Endothelial cell of umbilical vein (primary cell): ENCODE results near the gene MPL. TPM values are rescaled to one million over a fixed set of nuclear protein-coding genes. Genes with fewer than 3 reads are reported as not detected.

Experiments used
- BruUV-seq: library from RNA; stranded (reverse); fragments of 400-500 nt; replicated peaks from 2 replicates; lab custom pipeline; 2021; lab: Mats Ljungman, UMichigan
- CTCF ChIA-PET: fragments of 300-600, 350-600 bp; sonication (Branson Sonifier 250); formaldehyde crosslinking; loops from one replicate; lab custom pipeline; 2021; ENCODE audit warnings: antibody characterized with exemption, inconsistent platforms; lab: Charles Lee
- POLR2A ChIA-PET: fragments of 300-600, 350-600 bp; sonication (Branson Sonifier 250); formaldehyde crosslinking; loops from one replicate; lab custom pipeline; 2021; ENCODE audit warnings: antibody characterized with exemption, inconsistent platforms; lab: Charles Lee
- DNase-seq: peaks from one replicate; pipeline ENCODE4 v3.0.0-alpha.2; 2011; ENCODE audit warnings: low read depth, low spot score
- FAIRE-seq: peaks from 2 replicates; lab custom pipeline; 2011; peaks lifted over from hg19 to GRCh38; lab: Jason Lieb, UNC
- H2AFZ ChIP-seq: 2 replicates; pipeline ENCODE4 v1.6.0; 2012; ENCODE audit warnings: low read depth, low read length, control low read depth, inconsistent platforms
- H3K27ac ChIP-seq: 2 replicates; pipeline ENCODE4 v1.5.1; 2011; ENCODE audit warnings: low read depth, mild to moderate bottlenecking, control low read depth, low read length, moderate library complexity; ENCODE audit not compliant: insufficient read depth
- H3K27me3 ChIP-seq, 2 experiments: 2 replicates each; pipeline versions ENCODE4 v1.6.0 to v1.6.1; 2011; ENCODE audit warnings: low read length in 2 of 2, mixed read lengths in 1 of 2; ENCODE audit not compliant: control insufficient read depth in 2 of 2, insufficient read depth in 2 of 2
- H3K36me3 ChIP-seq, 2 experiments: 2 replicates in 1 of 2; 3 replicates in 1 of 2; pipeline ENCODE4 v1.5.1; 2011; ENCODE audit warnings: low read length in 2 of 2, mild to moderate bottlenecking in 1 of 2, moderate library complexity in 1 of 2; ENCODE audit not compliant: control insufficient read depth in 2 of 2, insufficient read depth in 2 of 2; ENCODE audit errors: extremely low read depth in 1 of 2
- H3K4me1 ChIP-seq: 3 replicates; pipeline ENCODE4 v1.5.1; 2011; ENCODE audit warnings: mild to moderate bottlenecking, low read length; ENCODE audit not compliant: control insufficient read depth, insufficient read depth; ENCODE audit errors: extremely low read depth
- H3K4me2 ChIP-seq: 2 replicates; pipeline ENCODE4 v1.6.1; 2011; ENCODE audit warnings: low read length, control low read depth, mixed read lengths; ENCODE audit not compliant: insufficient read depth
- H3K4me3 ChIP-seq, 3 experiments: fragments of 200-600 bp in 1 of 3; sonication (generic), shearing (Covaris generic) in 1 of 3; replicated peaks in 1 of 3; 2 replicates each; pipeline ENCODE4 v1.5.1; 2011 to 2016; ENCODE audit warnings: control low read depth in 3 of 3, low read length in 3 of 3, mild to moderate bottlenecking in 2 of 3, inconsistent platforms in 1 of 3, low read depth in 1 of 3, moderate library complexity in 1 of 3; ENCODE audit not compliant: insufficient read depth in 1 of 3
- H3K79me2 ChIP-seq: 2 replicates; pipeline ENCODE4 v1.6.0; 2012; ENCODE audit warnings: low read length, inconsistent platforms; ENCODE audit not compliant: control insufficient read depth, insufficient read depth
- H3K9ac ChIP-seq: replicated peaks from 2 replicates; pipeline ENCODE3; 2011; ENCODE audit warnings: low read length, control low read depth; ENCODE audit not compliant: insufficient read depth; ENCODE audit errors: extremely low read depth
- H3K9me1 ChIP-seq: replicated peaks from 3 replicates; pipeline ENCODE4 v1.6.0; 2011; ENCODE audit warnings: mild to moderate bottlenecking, low read length; ENCODE audit not compliant: control insufficient read depth, insufficient read depth; ENCODE audit errors: extremely low read depth
- H3K9me3 ChIP-seq: replicated peaks from 2 replicates; pipeline ENCODE4 v1.5.1; 2012; ENCODE audit warnings: low read length, inconsistent platforms; ENCODE audit not compliant: control insufficient read depth, insufficient read depth
- H4K20me1 ChIP-seq: replicated peaks from 2 replicates; pipeline ENCODE3; 2011; ENCODE audit warnings: mild to moderate bottlenecking, low read length; ENCODE audit not compliant: control insufficient read depth, insufficient read depth; ENCODE audit errors: extremely low read depth
- EZH2 ChIP-seq: IDR thresholded peaks from 2 replicates; pipeline ENCODE4 v1.6.1; 2012; ENCODE audit warnings: borderline replicate concordance, low read depth, mild to moderate bottlenecking, moderate library complexity, low read length, inconsistent platforms; ENCODE audit not compliant: severe bottlenecking
- FOS ChIP-seq: IDR thresholded peaks from 2 replicates; pipeline ENCODE4 v1.6.1; 2011; ENCODE audit warnings: mild to moderate bottlenecking, low read length, moderate library complexity, borderline replicate concordance; ENCODE audit not compliant: insufficient read depth
- GATA2 ChIP-seq: IDR thresholded peaks from 2 replicates; pipeline ENCODE4 v1.7.0; 2011; ENCODE audit warnings: low read depth, mild to moderate bottlenecking, moderate library complexity, mixed read lengths, low read length; ENCODE audit not compliant: insufficient read length, insufficient read depth
- JUN ChIP-seq: IDR thresholded peaks from 2 replicates; pipeline ENCODE4 v1.6.1; 2011; ENCODE audit warnings: borderline replicate concordance, low read depth; ENCODE audit not compliant: insufficient read length, insufficient read depth
- MYC ChIP-seq: IDR thresholded peaks from one replicate; pipeline ENCODE4 v1.6.1; 2011; ENCODE audit warnings: mild to moderate bottlenecking, low read depth, low read length
- POLR2A ChIP-seq: IDR thresholded peaks from 2 replicates; pipeline ENCODE4 v1.6.1; 2012; ENCODE audit warnings: low read depth, mild to moderate bottlenecking, control low read depth, low read length
- POLR2AphosphoS5 ChIP-seq: IDR thresholded peaks from 2 replicates; pipeline ENCODE4 v1.6.1; 2012; ENCODE audit warnings: low read depth, mild to moderate bottlenecking, control low read depth, low read length, moderate library complexity; ENCODE audit not compliant: insufficient read depth
- dilution Hi-C: fragments of 300-500 bp; cut with MboI; formaldehyde crosslinking; loops from one replicate; pipeline ENCODE4 v1.15.0; 2019; ENCODE audit warnings: low sequenced_read_pairs; ENCODE audit not compliant: extremely low pct_ligation_motif_present
- intact Hi-C: fragments of 100-400 bp; cut with micrococcal nuclease; formaldehyde crosslinking; loops from one replicate; pipeline ENCODE4 v1.10.0; 2022
- polyA plus RNA-seq, 4 experiments: library from polyadenylated mRNA; depleted of rRNA in 3 of 4; stranded (reverse) in 3 of 4; unstranded in 1 of 4; fragments of >200 nt; gene quantifications; 2 replicates each; pipeline versions ENCODE4 v1.2.1 to v1.2.3, GENCODE V29; 2011 to 2012; ENCODE audit warnings: missing spikeins in 1 of 4
- total RNA-seq: library from RNA; stranded (reverse); gene quantifications from 2 replicates; pipeline ENCODE4 v1.2.3, GENCODE V29; 2021
- TF ChIP-seq, protein P1 (sequence below): IDR thresholded peaks from 2 replicates; pipeline ENCODE4 v1.6.1; 2011; ENCODE audit not compliant: insufficient read depth, insufficient read length
- TF ChIP-seq, protein P2 (sequence below), 2 donors: IDR thresholded peaks; 1 replicate in 1 of 2; 2 replicates in 1 of 2; pipeline ENCODE4 v1.5.1; 2011; ENCODE audit warnings: low read length in 2 of 2, mild to moderate bottlenecking in 2 of 2, moderate library complexity in 2 of 2, control low read depth in 1 of 2, inconsistent platforms in 1 of 2, low read depth in 1 of 2; ENCODE audit not compliant: insufficient read depth in 1 of 2; ENCODE audit errors: extremely low read depth in 1 of 2

Gene MPL
- total and polyA plus RNA-seq, 2 donors (not counting 3 experiments of a cell fraction or from before 2014, with no cell fraction given) = 0.14 to 0.24 TPM

DNA sequence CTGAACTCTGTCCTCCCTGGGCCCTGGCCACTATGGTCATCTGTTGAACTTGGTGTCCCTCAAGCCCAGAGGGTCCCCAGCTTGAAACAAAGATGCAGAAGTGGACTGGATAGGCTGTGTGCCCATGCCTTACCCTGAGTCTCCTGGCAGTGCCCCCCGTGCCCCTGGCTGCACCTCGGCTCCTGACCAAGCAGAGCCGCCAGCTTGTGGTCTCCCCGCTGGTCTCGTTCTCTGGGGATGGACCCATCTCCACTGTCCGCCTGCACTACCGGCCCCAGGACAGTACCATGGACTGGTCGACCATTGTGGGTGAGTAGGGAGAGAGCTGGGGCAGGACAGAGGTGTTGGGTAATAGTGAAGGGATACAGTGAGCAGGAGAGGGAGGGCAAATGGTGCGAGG is 26.1 kb upstream of the MPL start:
- H3K4me1 ChIP-seq = no peaks in the 10 kb centered on the region
- POLR2A ChIA-PET = no interaction called here
- FAIRE-seq (no peak), DNase-seq (no peak)
- H3K9ac ChIP-seq = no peak overlapping the region
- TF ChIP-seq MYC (no peak), GATA2 (no peak), POLR2A (no peak), POLR2AphosphoS5 (no peak), JUN (no peak), EZH2 (no peak), FOS (no peak)
- TF ChIP-seq, protein P1, sequence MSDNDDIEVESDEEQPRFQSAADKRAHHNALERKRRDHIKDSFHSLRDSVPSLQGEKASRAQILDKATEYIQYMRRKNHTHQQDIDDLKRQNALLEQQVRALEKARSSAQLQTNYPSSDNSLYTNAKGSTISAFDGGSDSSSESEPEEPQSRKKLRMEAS = no peak
- H3K4me2 ChIP-seq = no peak overlapping the region
- H3K79me2 ChIP-seq = peaks cover 20% of the 10 kb centered on the region
- no peaks in the 10 kb centered on the region for H4K20me1 ChIP-seq
- H3K4me3 ChIP-seq = no peak overlapping the region
- CTCF ChIA-PET = interaction anchor here (0.9 to 2.8 kb wide), 2 partner anchors 73 to 80 kb away, joined by 3 to 9 read pairs; no protein-coding TSS in a partner anchor
- H3K27me3 ChIP-seq = no peaks in the 10 kb centered on the region
- intact Hi-C loops = no loop called here
- no peaks in the 10 kb centered on the region for H3K9me3 ChIP-seq
- no peaks in the 10 kb centered on the region for H3K9me1 ChIP-seq
- H2AFZ ChIP-seq = no peak overlapping the region
- BruUV-seq = no TSS peak
- dilution Hi-C loops = no loop called here
- peaks cover 58 to 91% of the 10 kb centered on the region in 2 experiments for H3K36me3 ChIP-seq
- no peak overlapping the region for H3K27ac ChIP-seq

DNA sequence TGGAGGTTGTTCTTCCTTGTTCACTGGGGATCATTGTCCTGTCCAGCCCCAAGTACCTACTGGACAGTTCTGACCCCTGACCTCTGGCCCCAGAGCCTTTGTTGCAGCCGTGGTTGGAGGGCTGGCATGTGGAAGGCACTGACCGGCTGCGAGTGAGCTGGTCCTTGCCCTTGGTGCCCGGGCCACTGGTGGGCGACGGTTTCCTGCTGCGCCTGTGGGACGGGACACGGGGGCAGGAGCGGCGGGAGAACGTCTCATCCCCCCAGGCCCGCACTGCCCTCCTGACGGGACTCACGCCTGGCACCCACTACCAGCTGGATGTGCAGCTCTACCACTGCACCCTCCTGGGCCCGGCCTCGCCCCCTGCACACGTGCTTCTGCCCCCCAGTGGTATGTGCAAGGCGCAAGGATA is 25.4 kb upstream of the MPL start:
- dilution Hi-C loops = no loop called here
- peaks cover 57 to 91% of the 10 kb centered on the region in 2 experiments for H3K36me3 ChIP-seq
- POLR2A ChIA-PET = interaction anchor here (1.0 kb wide), 1 partner anchor 8 kb away, joined by 3 read pairs; no protein-coding TSS in a partner anchor
- no peak overlapping the region for H3K9ac ChIP-seq
- no peaks in the 10 kb centered on the region for H3K4me1 ChIP-seq
- CTCF ChIA-PET = interaction anchor here (0.9 to 2.8 kb wide), 3 partner anchors 73 to 85 kb away, joined by 3 to 9 read pairs (median 6); no protein-coding TSS in a partner anchor
- no peak overlapping the region for H3K4me3 ChIP-seq
- no peak overlapping the region for H3K27ac ChIP-seq
- peaks cover 13% of the 10 kb centered on the region for H3K79me2 ChIP-seq
- FAIRE-seq (no peak), DNase-seq (no peak)
- H3K27me3 ChIP-seq = no peaks in the 10 kb centered on the region
- BruUV-seq = TSS peak; percentile 8
- H4K20me1 ChIP-seq = no peaks in the 10 kb centered on the region
- H3K9me1 ChIP-seq = no peaks in the 10 kb centered on the region
- H2AFZ ChIP-seq = no peak overlapping the region
- no peak overlapping the region for H3K4me2 ChIP-seq
- no peaks in the 10 kb centered on the region for H3K9me3 ChIP-seq
- intact Hi-C loops = no loop called here
- TF ChIP-seq, protein P2, sequence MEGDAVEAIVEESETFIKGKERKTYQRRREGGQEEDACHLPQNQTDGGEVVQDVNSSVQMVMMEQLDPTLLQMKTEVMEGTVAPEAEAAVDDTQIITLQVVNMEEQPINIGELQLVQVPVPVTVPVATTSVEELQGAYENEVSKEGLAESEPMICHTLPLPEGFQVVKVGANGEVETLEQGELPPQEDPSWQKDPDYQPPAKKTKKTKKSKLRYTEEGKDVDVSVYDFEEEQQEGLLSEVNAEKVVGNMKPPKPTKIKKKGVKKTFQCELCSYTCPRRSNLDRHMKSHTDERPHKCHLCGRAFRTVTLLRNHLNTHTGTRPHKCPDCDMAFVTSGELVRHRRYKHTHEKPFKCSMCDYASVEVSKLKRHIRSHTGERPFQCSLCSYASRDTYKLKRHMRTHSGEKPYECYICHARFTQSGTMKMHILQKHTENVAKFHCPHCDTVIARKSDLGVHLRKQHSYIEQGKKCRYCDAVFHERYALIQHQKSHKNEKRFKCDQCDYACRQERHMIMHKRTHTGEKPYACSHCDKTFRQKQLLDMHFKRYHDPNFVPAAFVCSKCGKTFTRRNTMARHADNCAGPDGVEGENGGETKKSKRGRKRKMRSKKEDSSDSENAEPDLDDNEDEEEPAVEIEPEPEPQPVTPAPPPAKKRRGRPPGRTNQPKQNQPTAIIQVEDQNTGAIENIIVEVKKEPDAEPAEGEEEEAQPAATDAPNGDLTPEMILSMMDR (IDR thresholded peaks at IDR 0.05; ENCODE audit: extremely low read depth in 1 of 2, insufficient read depth in 1 of 2, low read depth in 1 of 2, low read length in 2 of 2) = no peak
- TF ChIP-seq MYC (no peak), GATA2 (no peak), POLR2AphosphoS5 (no peak), POLR2A (no peak), FOS (no peak), JUN (no peak), EZH2 (no peak)
- TF ChIP-seq, protein P1 = no peak
